ENCODE results near the gene FAM163A.
"Not testable (repeated sequence)": the region's sequence is repeated elsewhere in the genome, so short reads cannot be mapped to it uniquely, and the experiment has no call there.

Gene FAM163A

GRCh38 chr1:179742717-179743678, at the start of gene FAM163A:
Gene FAM163A (plus strand): TSS chr1:179743291. CDS start chr1:179813098, 69,807 bp downstream.
- FAIRE-seq: no peak

- FAIRE-seq: not testable (repeated sequence)
Measured at GRCh38 chr1:179694530-179694929, 48.6 kb upstream of the FAM163A start.

GRCh38 chr1:179702946-179703539, 40.0 kb upstream of the FAM163A start:
- no peak for FAIRE-seq

GRCh38 chr1:179706339-179706941, 36.7 kb upstream of the FAM163A start:
- FAIRE-seq: peak; percentile 84

GRCh38 chr1:179707406-179707805, 35.7 kb upstream of the FAM163A start:
- FAIRE-seq: no peak

- no peak for FAIRE-seq
Measured at GRCh38 chr1:179708434-179709195, 34.5 kb upstream of the FAM163A start.

- no peak for FAIRE-seq
Measured at GRCh38 chr1:179709841-179710329, 33.2 kb upstream of the FAM163A start.

- no peak for FAIRE-seq
Measured at GRCh38 chr1:179714159-179714558, 28.9 kb upstream of the FAM163A start.

GRCh38 chr1:179714623-179715022, 28.5 kb upstream of the FAM163A start:
- FAIRE-seq: no peak

GRCh38 chr1:179719272-179719671, 23.8 kb upstream of the FAM163A start:
- FAIRE-seq: no peak

GRCh38 chr1:179728271-179728670, 14.8 kb upstream of the FAM163A start:
- no peak for FAIRE-seq

GRCh38 chr1:179729881-179730280, 13.2 kb upstream of the FAM163A start:
- FAIRE-seq: no peak

- no peak for FAIRE-seq
Measured at GRCh38 chr1:179731643-179732042, 11.4 kb upstream of the FAM163A start.

GRCh38 chr1:179742291-179742690, 800 bp upstream of the FAM163A start:
- no peak for FAIRE-seq

GRCh38 chr1:179743679-179744400, 749 bp downstream of the FAM163A start:
- FAIRE-seq: no peak

- no peak for FAIRE-seq
Measured at GRCh38 chr1:179744401-179745130, 1.5 kb downstream of the FAM163A start.

GRCh38 chr1:179745131-179745611, 2.1 kb downstream of the FAM163A start:
- FAIRE-seq: no peak

- FAIRE-seq: no peak
Measured at GRCh38 chr1:179745743-179746142, 2.7 kb downstream of the FAM163A start.

GRCh38 chr1:179747611-179748010, 4.5 kb downstream of the FAM163A start:
- FAIRE-seq: no peak

- FAIRE-seq: no peak
Measured at GRCh38 chr1:179748772-179749171, 5.7 kb downstream of the FAM163A start.

- FAIRE-seq: no peak
Measured at GRCh38 chr1:179750630-179751029, 7.5 kb downstream of the FAM163A start.

All from A204.1 (cell line).